Motor neuron (in vitro differentiated cells): ENCODE data around the gene SP2. TPM values are rescaled to one million over a fixed set of nuclear protein-coding genes. Genes with fewer than 3 reads are reported as not detected.

ENCODE experiments used
- ATAC-seq, 8 experiments: fragments of 200-7000 bp; cut with Tn5 transposase; replicated peaks in 6 of 8; 2 replicates each; pipeline ENCODE4 v1.8.0; 2021; ENCODE audit warnings: mild to moderate bottlenecking in 8 of 8, moderate library complexity in 8 of 8
- H3K27ac ChIP-seq, 2 donors: fragments of 250-450 bp; sonication (Bioruptor Pico); 2 replicates each; pipeline ENCODE4 v1.9.0; 2021; ENCODE audit warnings: antibody characterized with exemption in 2 of 2, mild to moderate bottlenecking in 2 of 2, moderate library complexity in 1 of 2
- H3K4me1 ChIP-seq, 2 donors: fragments of 250-450 bp; sonication (Bioruptor Pico); replicated peaks in 1 of 2; 2 replicates each; pipeline ENCODE4 v1.6.1; 2021; ENCODE audit warnings: antibody characterized with exemption in 2 of 2, mild to moderate bottlenecking in 2 of 2, moderate library complexity in 1 of 2
- H3K4me3 ChIP-seq, 5 donors: fragments of 250-450 bp; sonication (Bioruptor Pico); 2 replicates each; pipeline ENCODE4 v1.9.0; 2021; ENCODE audit warnings: antibody characterized with exemption in 5 of 5, mild to moderate bottlenecking in 5 of 5, moderate library complexity in 4 of 5
- WGBS, 10 experiments: fragments of 450-650 bp; shearing (Covaris generic); methylation state at CpG; one replicate each; pipeline ENCODE4 v1.0.0; 2022; 5-methylcytosine and 5-hydroxymethylcytosine counted together
- in situ Hi-C, 9 experiments: fragments of 400-800 bp; cut with MboI; loops; one replicate each; pipeline ENCODE4 v1.15.0; 2021; ENCODE audit warnings: low sequenced_read_pairs in 9 of 9, low pct_unique_long_range_greater_than_20kb in 2 of 9; ENCODE audit not compliant: unreplicated experiment in 9 of 9
- total RNA-seq, 8 experiments: library from RNA; unstranded; fragments of 300-600 nt; gene quantifications; 2 replicates each; pipeline versions ENCODE4 v1.2.3 to v1.2.4, GENCODE V29; 2022

SP2 gene
- total RNA-seq, 8 experiments from 2014 or later, result 1.4 to 6.9 (median 4.4) TPM

GRCh38 chr17:47857551-47858455 is 38.2 kb upstream of the SP2 start:
- Histone ChIP-seq H3K4me3 (no peak overlapping the region), H3K4me1 (no peaks in the 10 kb centered on the region), H3K27ac (no peak overlapping the region)
- WGBS, 10 experiments, result 42 to 100% (median 55%) methylated on average over 1 to 5 of the region's 16 CpGs; no CpG with 5 or more reads in 3 of the 10 experiments
- in situ Hi-C loops, result no loop called here
- ATAC-seq, result no peak

GRCh38 chr17:47860386-47860785 is 35.6 kb upstream of the SP2 start:
- ATAC-seq, result no peak
- in situ Hi-C loops, result no loop called here
- Histone ChIP-seq H3K27ac (no peak overlapping the region), H3K4me3 (no peak overlapping the region), H3K4me1 (no peaks in the 10 kb centered on the region)
- WGBS, 10 experiments, result 27 to 100% (median 81%) methylated on average over 1 to 5 of the region's 5 CpGs; no CpG with 5 or more reads in 1 of the 10 experiments

- Histone ChIP-seq H3K27ac (no peak overlapping the region), H3K4me3 (no peak overlapping the region), H3K4me1 (no peaks in the 10 kb centered on the region)
- ATAC-seq, result no peak
- in situ Hi-C loops, result no loop called here
- 60 to 93% (median 68%) methylated on average over 1 to 7 of the region's 7 CpGs; no CpG with 5 or more reads in 2 of the 10 experiments for WGBS, 10 experiments
These were observed 33.2 kb upstream of the SP2 start for GRCh38 chr17:47862621-47863440.

GRCh38 chr17:47864791-47865216 is 31.2 kb upstream of the SP2 start:
- Histone ChIP-seq H3K27ac (no peak overlapping the region), H3K4me1 (no peaks in the 10 kb centered on the region), H3K4me3 (no peak overlapping the region)
- peak in 2 of 8 experiments; percentile 40 to 52 for ATAC-seq
- 10 to 58% (median 45%) methylated on average over 3 to 6 of the region's 7 CpGs; no CpG with 5 or more reads in 4 of the 10 experiments for WGBS, 10 experiments
- in situ Hi-C loops, result no loop called here

- Histone ChIP-seq H3K4me1 (no peaks in the 10 kb centered on the region), H3K27ac (no peak overlapping the region), H3K4me3 (no peak overlapping the region)
- WGBS, 10 experiments, result 40 to 90% (median 72%) methylated on average over 1 to 2 of the region's 20 CpGs; no CpG with 5 or more reads in 6 of the 10 experiments
- ATAC-seq, result no peak
- in situ Hi-C loops, result no loop called here
These were observed 29.1 kb upstream of the SP2 start for GRCh38 chr17:47866941-47867340.

- Histone ChIP-seq H3K27ac (no peak overlapping the region), H3K4me3 (no peak overlapping the region), H3K4me1 (peaks cover 0 to 6% of the 10 kb centered on the region in 2 donors)
- WGBS, 10 experiments, result 33 to 88% (median 80%) methylated on average over 1 to 8 of the region's 11 CpGs; no CpG with 5 or more reads in 5 of the 10 experiments
- in situ Hi-C loops, result no loop called here
- peak in 3 of 8 experiments; percentile 18 to 75 (median 67) for ATAC-seq
These were observed 28.1 kb upstream of the SP2 start for GRCh38 chr17:47867813-47868533.

GRCh38 chr17:47869114-47869513 is 26.9 kb upstream of the SP2 start:
- in situ Hi-C loops, result no loop called here
- Histone ChIP-seq H3K4me3 (no peak overlapping the region), H3K27ac (no peak overlapping the region), H3K4me1 (peaks cover 0 to 6% of the 10 kb centered on the region in 2 donors)
- ATAC-seq, result no peak
- 20 to 60% (median 27%) methylated on average over 1 to 2 of the region's 2 CpGs; no CpG with 5 or more reads in 7 of the 10 experiments for WGBS, 10 experiments

- peaks cover 0 to 6% of the 10 kb centered on the region in 2 donors for H3K4me1 ChIP-seq
- ATAC-seq, result no peak
- in situ Hi-C loops, result no loop called here
- H3K4me3 ChIP-seq, result no peak overlapping the region
- WGBS, 10 experiments, result 0% methylated on average over 1 of the region's 1 CpG; no CpG with 5 or more reads in 9 of the 10 experiments
- H3K27ac ChIP-seq, result no peak overlapping the region
These were observed 26.0 kb upstream of the SP2 start for GRCh38 chr17:47870056-47870455.

- no peak overlapping the region for H3K27ac ChIP-seq
- ATAC-seq, result no peak
- in situ Hi-C loops, result no loop called here
These were observed 25.0 kb upstream of the SP2 start for GRCh38 chr17:47871048-47871447.

GRCh38 chr17:47872019-47872650 is 23.9 kb upstream of the SP2 start:
- WGBS, 10 experiments, result 0 to 46% (median 8%) methylated on average over 4 to 8 of the region's 29 CpGs; no CpG with 5 or more reads in 6 of the 10 experiments
- Histone ChIP-seq H3K27ac (no peak overlapping the region), H3K4me1 (peaks cover 0 to 6% of the 10 kb centered on the region in 2 donors), H3K4me3 (no peak overlapping the region)
- ATAC-seq, result peak in 4 of 8 experiments; percentile 12 to 49 (median 24)
- in situ Hi-C loops, result no loop called here

More at GRCh38 chr17:47871048-47871447, 25.0 kb upstream of the SP2 start:
- peaks cover 0 to 6% of the 10 kb centered on the region in 2 donors for H3K4me1 ChIP-seq
- no peak overlapping the region for H3K4me3 ChIP-seq

- H3K4me3 ChIP-seq, result no peak overlapping the region
- in situ Hi-C loops, result no loop called here
- H3K27ac ChIP-seq, result no peak overlapping the region
- WGBS, 10 experiments, result 4 to 47% (median 22%) methylated on average over 3 to 6 of the region's 15 CpGs; no CpG with 5 or more reads in 6 of the 10 experiments
- H3K4me1 ChIP-seq, result peaks cover 0 to 6% of the 10 kb centered on the region in 2 donors
- ATAC-seq, result peak in 3 of 8 experiments; percentile 11 to 30 (median 12)
These were observed 23.3 kb upstream of the SP2 start for GRCh38 chr17:47872651-47873161.
